Smooth muscle cell (in vitro differentiated cells): ENCODE data around the gene TGM3. TPM values are rescaled to one million over a fixed set of nuclear protein-coding genes. Genes with fewer than 3 reads are reported as not detected.
A peak's percentile ranks its signal among the peaks of the same experiment; 100 is the strongest.

Experiments
- DNase-seq: peaks from one replicate; lab custom pipeline; 2025; ENCODE audit not compliant: unreplicated experiment; lab: John Stamatoyannopoulos, UW
- H2AFZ ChIP-seq: fragments of 200-600 bp; sonication (generic); 2 replicates; pipeline ENCODE4 v1.6.0; 2016; ENCODE audit warnings: antibody characterized with exemption, low read depth, mild to moderate bottlenecking
- H3F3A ChIP-seq: fragments of 200-600 bp; sonication (generic); 2 replicates; pipeline ENCODE4 v1.6.0; 2017; ENCODE audit warnings: antibody characterized with exemption, low read depth
- H3K27ac ChIP-seq: fragments of 200-600 bp; sonication (generic); 2 replicates; pipeline ENCODE4 v1.5.1; 2016; ENCODE audit warnings: low read depth, mild to moderate bottlenecking
- H3K27me3 ChIP-seq: fragments of 200-600 bp; sonication (generic); 2 replicates; pipeline ENCODE4 v1.6.1; 2016; ENCODE audit warnings: low read depth, mild to moderate bottlenecking
- H3K36me3 ChIP-seq: fragments of 200-600 bp; sonication (generic); 2 replicates; pipeline ENCODE4 v1.5.1; 2016; ENCODE audit warnings: low read depth
- H3K4me1 ChIP-seq: fragments of 200-600 bp; sonication (generic); 2 replicates; pipeline ENCODE4 v1.5.1; 2016; ENCODE audit warnings: low read depth
- H3K4me2 ChIP-seq: fragments of 200-600 bp; sonication (generic); 2 replicates; pipeline ENCODE4 v1.6.0; 2016; ENCODE audit warnings: mild to moderate bottlenecking
- H3K4me3 ChIP-seq: fragments of 200-600 bp; sonication (generic); 2 replicates; pipeline ENCODE4 v1.5.1; 2016; ENCODE audit warnings: mild to moderate bottlenecking
- H3K79me2 ChIP-seq: fragments of 200-600 bp; sonication (generic); 2 replicates; pipeline ENCODE4 v1.6.0; 2016; ENCODE audit warnings: low read depth, mild to moderate bottlenecking
- H3K9ac ChIP-seq: fragments of 200-600 bp; sonication (generic); 2 replicates; pipeline ENCODE4 v1.6.0; 2016; ENCODE audit warnings: low read depth
- H3K9me3 ChIP-seq: fragments of 200-600 bp; sonication (generic); replicated peaks from 2 replicates; pipeline ENCODE4 v1.5.1; 2016; ENCODE audit warnings: low read depth
- H4K20me1 ChIP-seq: fragments of 200-600 bp; sonication (generic); 2 replicates; pipeline ENCODE4 v1.6.0; 2016; ENCODE audit warnings: low read depth
- WGBS: methylation state at CpG from one replicate; pipeline ENCODE4 v1.1.7; 2016; ENCODE audit warnings: low lambda C conversion rate; 5-methylcytosine and 5-hydroxymethylcytosine counted together
- polyA plus RNA-seq: library from polyadenylated mRNA; unstranded; fragments of >200 nt; fragmentation: Nextera tagmentation; extraction: Ambion mirVana; gene quantifications from 2 replicates; pipeline ENCODE4 v1.2.1, GENCODE V29; 2016
- total RNA-seq: library from RNA; depleted of rRNA; stranded (reverse); fragments of >200 nt; gene quantifications from 2 replicates; pipeline ENCODE4 v1.2.3, GENCODE V29; 2014
- TF ChIP-seq, protein P1 (sequence below): fragments of 200-600 bp; sonication (generic); IDR thresholded peaks from 2 replicates; pipeline ENCODE4 v1.5.1; 2017; ENCODE audit warnings: borderline replicate concordance, mild to moderate bottlenecking, antibody characterized with exemption; ENCODE audit not compliant: insufficient read depth, poor library complexity, severe bottlenecking

The TGM3 gene
- total and polyA plus RNA-seq, 2 experiments from 2014 or later: 0.43 to 0.54 TPM

DNA sequence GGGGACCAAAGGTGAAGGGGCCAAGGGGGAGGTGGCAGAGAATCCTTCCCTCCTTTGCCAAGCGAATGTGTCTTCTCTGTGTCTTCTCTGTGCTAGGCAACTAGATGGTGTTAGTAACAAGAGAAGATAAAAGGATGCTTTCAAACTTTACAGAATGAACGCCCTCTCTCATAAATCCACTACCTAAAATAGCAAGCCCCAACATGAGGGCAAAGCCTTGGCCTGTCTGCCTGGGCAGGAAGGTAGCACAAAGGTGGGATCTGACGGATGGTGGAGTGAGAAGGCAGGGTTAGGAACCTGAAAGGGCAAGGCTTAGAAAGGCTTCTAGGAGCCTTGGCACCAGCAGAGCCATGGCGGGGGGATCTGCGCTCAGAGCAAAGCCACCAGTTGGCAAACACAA is 13.6 kb upstream of the TGM3 start:
- H3K4me3 ChIP-seq: no peak overlapping the region
- no peaks in the 10 kb centered on the region for H3K79me2 ChIP-seq
- DNase-seq: no peak
- WGBS: 91% methylated on average over 5 of the region's 5 CpGs
- H3K36me3 ChIP-seq: no peaks in the 10 kb centered on the region
- no peak overlapping the region for H3K4me2 ChIP-seq
- no peaks in the 10 kb centered on the region for H4K20me1 ChIP-seq
- no peaks in the 10 kb centered on the region for H3K4me1 ChIP-seq
- no peaks in the 10 kb centered on the region for H3K9me3 ChIP-seq
- H3K27me3 ChIP-seq: no peaks in the 10 kb centered on the region
- TF ChIP-seq, protein P1, sequence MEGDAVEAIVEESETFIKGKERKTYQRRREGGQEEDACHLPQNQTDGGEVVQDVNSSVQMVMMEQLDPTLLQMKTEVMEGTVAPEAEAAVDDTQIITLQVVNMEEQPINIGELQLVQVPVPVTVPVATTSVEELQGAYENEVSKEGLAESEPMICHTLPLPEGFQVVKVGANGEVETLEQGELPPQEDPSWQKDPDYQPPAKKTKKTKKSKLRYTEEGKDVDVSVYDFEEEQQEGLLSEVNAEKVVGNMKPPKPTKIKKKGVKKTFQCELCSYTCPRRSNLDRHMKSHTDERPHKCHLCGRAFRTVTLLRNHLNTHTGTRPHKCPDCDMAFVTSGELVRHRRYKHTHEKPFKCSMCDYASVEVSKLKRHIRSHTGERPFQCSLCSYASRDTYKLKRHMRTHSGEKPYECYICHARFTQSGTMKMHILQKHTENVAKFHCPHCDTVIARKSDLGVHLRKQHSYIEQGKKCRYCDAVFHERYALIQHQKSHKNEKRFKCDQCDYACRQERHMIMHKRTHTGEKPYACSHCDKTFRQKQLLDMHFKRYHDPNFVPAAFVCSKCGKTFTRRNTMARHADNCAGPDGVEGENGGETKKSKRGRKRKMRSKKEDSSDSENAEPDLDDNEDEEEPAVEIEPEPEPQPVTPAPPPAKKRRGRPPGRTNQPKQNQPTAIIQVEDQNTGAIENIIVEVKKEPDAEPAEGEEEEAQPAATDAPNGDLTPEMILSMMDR: no peak
- H2AFZ ChIP-seq: no peak overlapping the region
- H3K9ac ChIP-seq: no peak overlapping the region
- H3F3A ChIP-seq: no peaks in the 10 kb centered on the region
- no peak overlapping the region for H3K27ac ChIP-seq

DNA sequence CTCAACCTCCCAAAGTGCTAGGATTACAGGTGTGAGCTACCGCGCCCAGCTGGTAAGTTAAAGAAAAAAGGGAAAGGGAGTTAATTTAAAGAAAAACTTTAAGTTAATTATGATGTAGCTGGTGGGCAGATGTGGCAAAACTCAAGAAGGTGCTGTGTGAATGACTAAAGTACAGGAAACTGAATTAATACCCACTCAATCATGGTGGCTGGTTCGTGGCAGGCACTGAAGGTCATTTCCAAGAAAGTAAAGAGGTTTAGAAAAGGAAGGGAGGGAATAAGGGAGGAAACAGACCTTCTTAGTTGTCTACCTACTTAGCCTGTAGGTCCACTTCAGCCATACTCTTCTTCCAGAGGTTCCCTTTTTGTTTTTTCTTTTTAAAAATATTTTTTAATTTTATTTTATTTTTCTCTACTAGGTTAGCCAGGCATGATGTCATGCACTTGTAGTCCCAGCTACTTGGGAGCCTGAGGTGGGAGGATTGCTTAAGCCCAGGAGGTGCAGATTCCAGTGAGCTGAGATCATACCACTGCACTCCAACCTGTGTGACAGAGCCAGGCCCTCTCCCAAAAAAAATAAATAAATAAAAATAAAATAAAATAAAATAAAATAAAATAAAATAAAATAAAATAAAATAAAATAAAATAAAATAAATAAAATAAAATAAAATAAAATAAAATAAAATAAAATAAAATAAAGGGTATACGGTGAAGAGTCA is 11.9 kb upstream of the TGM3 start:
- 82% methylated on average over 4 of the region's 4 CpGs for WGBS
- Histone ChIP-seq H3K4me3 (no peak overlapping the region), H3K9me3 (no peaks in the 10 kb centered on the region), H3F3A (no peaks in the 10 kb centered on the region), H2AFZ (no peak overlapping the region), H3K27me3 (no peaks in the 10 kb centered on the region), H4K20me1 (no peaks in the 10 kb centered on the region), H3K36me3 (no peaks in the 10 kb centered on the region), H3K9ac (no peak overlapping the region), H3K4me2 (no peak overlapping the region), H3K79me2 (no peaks in the 10 kb centered on the region), H3K4me1 (no peaks in the 10 kb centered on the region), H3K27ac (peak overlapping the region; percentile 69)
- no peak for DNase-seq
- TF ChIP-seq, protein P1: no peak

DNA sequence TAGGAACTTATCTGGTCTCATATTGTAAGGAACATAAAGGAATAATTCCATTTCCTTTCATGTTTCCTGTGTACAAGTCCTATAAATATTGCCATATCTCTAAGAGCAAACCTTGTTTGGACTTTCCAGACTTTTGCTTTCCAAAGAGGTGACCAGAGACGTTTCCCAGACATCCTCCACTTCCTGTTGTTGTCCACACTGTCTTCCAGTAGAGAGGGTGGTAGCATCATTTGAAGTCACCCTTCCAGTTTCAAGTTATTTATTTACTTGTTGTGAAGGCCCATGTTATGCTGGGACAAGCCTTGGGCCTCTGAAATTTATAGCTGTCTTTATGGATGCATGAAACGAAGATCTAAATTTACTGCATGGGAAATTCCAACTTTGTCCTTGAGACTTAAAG is 10.6 kb upstream of the TGM3 start:
- Histone ChIP-seq H2AFZ (no peak overlapping the region), H3K4me1 (no peaks in the 10 kb centered on the region), H3K9ac (no peak overlapping the region), H3K27ac (peak overlapping the region; percentile 1), H3K4me2 (no peak overlapping the region), H3F3A (no peaks in the 10 kb centered on the region), H3K36me3 (no peaks in the 10 kb centered on the region), H3K79me2 (no peaks in the 10 kb centered on the region), H3K4me3 (no peak overlapping the region), H3K27me3 (no peaks in the 10 kb centered on the region), H3K9me3 (no peaks in the 10 kb centered on the region), H4K20me1 (no peaks in the 10 kb centered on the region)
- DNase-seq: no peak
- 20% methylated on average over 2 of the region's 2 CpGs for WGBS
- TF ChIP-seq, protein P1: no peak

DNA sequence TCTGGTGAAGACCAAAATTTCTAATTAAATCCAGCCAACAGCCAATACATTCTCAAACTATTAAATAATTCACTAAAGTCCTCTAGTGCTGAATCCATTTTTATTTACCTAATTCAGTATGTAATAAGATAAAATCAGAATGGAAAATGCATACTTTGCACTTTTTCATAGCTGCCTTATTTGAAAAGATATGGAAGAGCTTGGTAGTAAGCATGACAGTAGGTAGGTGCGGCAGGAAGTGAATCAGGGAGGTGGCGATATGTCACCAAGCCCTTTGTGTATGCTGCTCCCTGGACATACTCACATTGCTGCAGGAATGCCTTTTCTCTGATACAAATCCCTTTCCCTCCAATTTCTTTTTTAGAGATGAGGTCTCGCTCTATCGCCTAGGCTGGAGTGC is 10.2 kb upstream of the TGM3 start:
- H3K27me3 ChIP-seq: no peaks in the 10 kb centered on the region
- WGBS: 94% methylated on average over 4 of the region's 4 CpGs
- TF ChIP-seq, protein P1: no peak
- H3K36me3 ChIP-seq: no peaks in the 10 kb centered on the region
- H3K4me3 ChIP-seq: no peak overlapping the region
- H3F3A ChIP-seq: no peaks in the 10 kb centered on the region
- H4K20me1 ChIP-seq: no peaks in the 10 kb centered on the region
- H3K4me1 ChIP-seq: no peaks in the 10 kb centered on the region
- no peaks in the 10 kb centered on the region for H3K79me2 ChIP-seq
- no peak for DNase-seq
- no peak overlapping the region for H3K27ac ChIP-seq
- H3K9me3 ChIP-seq: no peaks in the 10 kb centered on the region
- no peak overlapping the region for H2AFZ ChIP-seq
- no peak overlapping the region for H3K4me2 ChIP-seq
- no peak overlapping the region for H3K9ac ChIP-seq
